ENCODE data around the gene ACVR1C. TPM values are rescaled to one million over a fixed set of nuclear protein-coding genes. Genes with fewer than 3 reads are reported as not detected.
A peak's percentile ranks its signal among the peaks of the same experiment; 100 is the strongest.

The ACVR1C gene
- not detected for polyA plus RNA-seq (2012; ENCODE audit: insufficient read depth, insufficient read length, low read depth)

- no peaks in the 10 kb centered on the region for H3K36me3 ChIP-seq
- TF ChIP-seq CTCF (IDR thresholded peaks at IDR 0.05; ENCODE audit: low read depth, low read length) = peak; percentile 44
- peak within 1 kb of the TSS; percentile 51 for H3K4me3 ChIP-seq (ENCODE audit: low read depth, low read length)
- H3K9me3 ChIP-seq = no peaks in the 10 kb centered on the region
- no peaks in the 10 kb centered on the region for H3K4me1 ChIP-seq
- peaks cover 13% of the 10 kb centered on the region for H3K27me3 ChIP-seq
- DNase-seq = peak; percentile 56
Measured at GRCh38 chr2:157628477-157629415, at the start of gene ACVR1C. ACVR1C (minus strand) TSS chr2:157628864; CDS start chr2:157628644, 220 bp downstream.

- no peaks in the 10 kb centered on the region for H3K4me1 ChIP-seq
- H3K9me3 ChIP-seq = no peaks in the 10 kb centered on the region
- no peak for DNase-seq
- TF ChIP-seq CTCF (IDR thresholded peaks at IDR 0.05; ENCODE audit: low read depth, low read length) = no peak
- H3K4me3 ChIP-seq (ENCODE audit: low read depth, low read length) = no peak overlapping the region
- H3K27me3 ChIP-seq = no peaks in the 10 kb centered on the region
- H3K36me3 ChIP-seq = no peaks in the 10 kb centered on the region
Measured at GRCh38 chr2:157677941-157678340, 49.3 kb upstream of the ACVR1C start.

- no peaks in the 10 kb centered on the region for H3K27me3 ChIP-seq
- no peaks in the 10 kb centered on the region for H3K4me1 ChIP-seq
- DNase-seq = no peak
- no peak overlapping the region for H3K4me3 ChIP-seq (ENCODE audit: low read depth, low read length)
- H3K36me3 ChIP-seq = no peaks in the 10 kb centered on the region
- H3K9me3 ChIP-seq = no peaks in the 10 kb centered on the region
- TF ChIP-seq CTCF (IDR thresholded peaks at IDR 0.05; ENCODE audit: low read depth, low read length) = no peak
Measured at GRCh38 chr2:157672129-157672528, 43.5 kb upstream of the ACVR1C start.

GRCh38 chr2:157662401-157662800, 33.7 kb upstream of the ACVR1C start:
- H3K9me3 ChIP-seq = no peaks in the 10 kb centered on the region
- no peak for DNase-seq
- H3K36me3 ChIP-seq = no peaks in the 10 kb centered on the region
- H3K4me3 ChIP-seq (ENCODE audit: low read depth, low read length) = no peak overlapping the region
- no peaks in the 10 kb centered on the region for H3K4me1 ChIP-seq
- TF ChIP-seq CTCF (IDR thresholded peaks at IDR 0.05; ENCODE audit: low read depth, low read length) = no peak
- no peaks in the 10 kb centered on the region for H3K27me3 ChIP-seq

- no peaks in the 10 kb centered on the region for H3K4me1 ChIP-seq
- H3K36me3 ChIP-seq = no peaks in the 10 kb centered on the region
- H3K27me3 ChIP-seq = no peaks in the 10 kb centered on the region
- no peak for TF ChIP-seq CTCF (IDR thresholded peaks at IDR 0.05; ENCODE audit: low read depth, low read length)
- DNase-seq = no peak
- no peaks in the 10 kb centered on the region for H3K9me3 ChIP-seq
- H3K4me3 ChIP-seq (ENCODE audit: low read depth, low read length) = no peak overlapping the region
Measured at GRCh38 chr2:157661776-157662175, 33.1 kb upstream of the ACVR1C start.

GRCh38 chr2:157657858-157658257, 29.2 kb upstream of the ACVR1C start:
- Histone ChIP-seq H3K27me3 (no peaks in the 10 kb centered on the region), H3K4me1 (no peaks in the 10 kb centered on the region), H3K4me3 (ENCODE audit: low read depth, low read length) (no peak overlapping the region), H3K9me3 (no peaks in the 10 kb centered on the region), H3K36me3 (no peaks in the 10 kb centered on the region)
- DNase-seq = no peak
- TF ChIP-seq CTCF (IDR thresholded peaks at IDR 0.05; ENCODE audit: low read depth, low read length) = no peak
